ENCODE data around the gene ST3GAL4.
"Not testable (repeated sequence)": the region's sequence is repeated elsewhere in the genome, so short reads cannot be mapped to it uniquely, and the experiment has no call there.

- TF ChIP-seq SMARCA5 (IDR thresholded peaks at IDR 0.05); SUZ12 (IDR thresholded peaks at IDR 0.05; ENCODE audit: unreplicated experiment); JUNB (IDR thresholded peaks at IDR 0.05); POLR2A (IDR thresholded peaks at IDR 0.05; ENCODE audit: low read depth, low read length): not testable (repeated sequence)
- TF ChIP-seq, protein P1, sequence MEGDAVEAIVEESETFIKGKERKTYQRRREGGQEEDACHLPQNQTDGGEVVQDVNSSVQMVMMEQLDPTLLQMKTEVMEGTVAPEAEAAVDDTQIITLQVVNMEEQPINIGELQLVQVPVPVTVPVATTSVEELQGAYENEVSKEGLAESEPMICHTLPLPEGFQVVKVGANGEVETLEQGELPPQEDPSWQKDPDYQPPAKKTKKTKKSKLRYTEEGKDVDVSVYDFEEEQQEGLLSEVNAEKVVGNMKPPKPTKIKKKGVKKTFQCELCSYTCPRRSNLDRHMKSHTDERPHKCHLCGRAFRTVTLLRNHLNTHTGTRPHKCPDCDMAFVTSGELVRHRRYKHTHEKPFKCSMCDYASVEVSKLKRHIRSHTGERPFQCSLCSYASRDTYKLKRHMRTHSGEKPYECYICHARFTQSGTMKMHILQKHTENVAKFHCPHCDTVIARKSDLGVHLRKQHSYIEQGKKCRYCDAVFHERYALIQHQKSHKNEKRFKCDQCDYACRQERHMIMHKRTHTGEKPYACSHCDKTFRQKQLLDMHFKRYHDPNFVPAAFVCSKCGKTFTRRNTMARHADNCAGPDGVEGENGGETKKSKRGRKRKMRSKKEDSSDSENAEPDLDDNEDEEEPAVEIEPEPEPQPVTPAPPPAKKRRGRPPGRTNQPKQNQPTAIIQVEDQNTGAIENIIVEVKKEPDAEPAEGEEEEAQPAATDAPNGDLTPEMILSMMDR (IDR thresholded peaks at IDR 0.05 in 2 of 3, conservative IDR thresholded peaks at IDR 0.05 in 1 of 3; ENCODE audit: control insufficient read depth in 2 of 3, extremely low read depth in 1 of 3, insufficient read depth in 1 of 3, low read depth in 3 of 3, low read length in 3 of 3): not testable (repeated sequence)
These were observed 40.3 kb downstream of the ST3GAL4 start for GRCh38 chr11:126395784-126396183.

Measured in GM12878 (cell line).